HG03108 (cell line): ENCODE results near the gene C10orf120.

Experiments
- ATAC-seq: cut with Tn5 transposase; IDR thresholded peaks from one replicate; pipeline ENCODE4 v1.9.1; 2021; ENCODE audit warnings: moderate library complexity; ENCODE audit not compliant: unreplicated experiment

Gene C10orf120

DNA sequence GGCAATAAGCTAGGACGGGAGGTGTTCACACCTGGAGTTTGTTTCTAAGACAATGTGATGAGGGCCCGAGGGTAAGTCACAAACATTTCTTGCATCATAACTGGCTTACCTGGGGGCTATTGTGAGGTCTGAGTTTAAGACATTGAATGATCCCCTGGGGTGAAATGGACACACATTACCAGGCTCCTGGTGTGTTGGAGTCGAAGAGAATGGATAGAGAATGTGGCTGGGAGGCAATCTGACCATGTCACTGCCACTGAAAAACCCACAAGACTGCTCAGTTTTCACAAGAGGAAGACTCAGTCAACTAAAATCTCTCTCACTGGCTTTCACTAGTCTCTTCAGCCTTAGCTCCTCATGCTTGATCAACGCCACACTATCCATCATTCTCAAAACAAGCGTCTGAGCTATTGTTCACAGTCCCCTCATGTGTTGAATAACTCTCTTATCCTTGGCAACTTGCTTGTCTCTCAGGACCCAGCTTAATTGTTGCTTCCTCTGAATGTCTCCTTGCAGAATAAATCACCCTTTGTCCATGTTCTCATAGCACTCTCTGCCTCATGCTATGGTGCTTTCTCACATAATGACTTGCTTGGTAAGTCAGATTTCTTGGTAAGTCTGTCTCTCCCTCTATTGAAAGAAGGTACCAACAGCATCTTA is at the start of gene C10orf120:
C10orf120 (minus strand) TSS at position 51 of the 660 bp plus-strand sequence. CDS start 56 bp downstream, outside the sequence.
- ATAC-seq, result no peak

DNA sequence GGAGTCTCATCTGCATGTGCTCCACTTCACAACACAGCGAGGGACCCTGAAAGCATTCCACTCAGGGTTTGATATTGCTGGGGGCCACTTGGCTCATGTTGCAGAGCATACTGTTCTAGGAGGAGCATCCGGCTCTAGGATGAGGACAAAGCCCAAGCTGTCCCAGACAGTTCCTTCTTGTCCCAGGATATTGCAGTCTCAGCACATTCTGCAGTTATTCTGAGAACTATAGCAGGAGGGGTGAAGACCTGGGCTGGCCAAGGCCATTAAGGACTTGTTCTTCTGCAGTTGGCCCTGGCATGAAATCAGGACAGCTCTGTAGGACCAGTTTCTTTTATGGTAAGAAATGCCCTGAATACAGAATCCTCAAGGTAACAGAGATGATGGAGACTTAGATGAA is 48.9 kb upstream of the C10orf120 start:
- ATAC-seq, result no peak

DNA sequence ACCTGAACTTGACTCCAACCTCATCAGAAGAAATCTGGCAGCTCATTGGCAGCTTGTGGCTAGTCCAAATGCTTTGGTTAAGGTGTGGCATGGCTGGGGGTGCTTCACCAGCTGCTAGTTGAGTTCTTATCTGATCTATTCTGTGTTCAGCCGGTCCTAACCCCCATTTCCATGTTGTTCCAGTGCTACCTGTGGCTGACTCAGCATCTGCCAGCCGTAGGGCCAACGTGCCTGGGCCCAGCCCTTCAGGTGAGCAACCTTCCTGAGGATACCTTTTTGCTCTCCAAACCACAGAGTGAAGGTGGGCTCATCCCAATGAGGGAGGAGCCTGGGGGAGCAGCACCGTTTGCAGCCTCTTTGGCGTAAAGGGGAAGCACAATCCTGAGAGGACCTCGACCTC is 46.8 kb upstream of the C10orf120 start:
- ATAC-seq, result no peak

DNA sequence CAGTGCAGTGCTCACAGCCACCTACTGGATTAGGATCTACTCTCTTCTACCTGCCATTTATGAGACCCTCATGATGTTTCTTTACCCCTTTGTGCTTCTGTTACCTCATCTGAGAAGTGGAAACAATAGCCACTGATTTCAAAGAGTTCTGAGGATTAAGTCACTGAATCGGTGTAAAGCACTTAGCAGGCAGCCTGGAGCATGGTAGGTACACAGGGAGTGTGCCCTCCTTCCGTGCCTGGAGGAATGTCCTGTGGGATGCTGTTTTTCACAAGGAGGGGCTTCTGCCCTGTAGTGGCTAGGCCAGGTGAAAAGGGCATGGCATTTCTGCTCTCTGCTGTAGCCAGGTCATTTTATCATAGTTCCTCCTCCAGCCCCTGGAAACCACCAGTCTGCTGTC is 44.6 kb upstream of the C10orf120 start:
- no peak for ATAC-seq

DNA sequence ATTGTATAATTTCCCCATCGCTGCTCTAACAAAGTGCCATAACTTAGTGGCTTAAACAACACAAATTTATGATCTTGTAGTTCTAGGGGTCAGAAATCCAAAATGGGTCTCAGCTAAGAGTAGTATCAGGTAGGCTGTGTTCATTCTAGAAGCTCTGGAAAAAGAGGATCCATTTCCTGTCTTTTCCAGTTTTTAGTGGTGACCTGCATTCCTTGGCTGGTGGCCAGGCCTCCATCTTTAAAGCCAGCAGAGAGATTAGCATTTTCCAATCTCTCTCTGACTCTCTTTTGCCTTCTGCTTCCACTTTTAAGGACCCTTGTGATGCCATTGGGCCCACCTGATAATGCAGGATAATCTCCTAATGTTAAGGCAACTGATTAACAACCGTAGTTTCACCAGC is 41.0 kb upstream of the C10orf120 start:
- no peak for ATAC-seq

DNA sequence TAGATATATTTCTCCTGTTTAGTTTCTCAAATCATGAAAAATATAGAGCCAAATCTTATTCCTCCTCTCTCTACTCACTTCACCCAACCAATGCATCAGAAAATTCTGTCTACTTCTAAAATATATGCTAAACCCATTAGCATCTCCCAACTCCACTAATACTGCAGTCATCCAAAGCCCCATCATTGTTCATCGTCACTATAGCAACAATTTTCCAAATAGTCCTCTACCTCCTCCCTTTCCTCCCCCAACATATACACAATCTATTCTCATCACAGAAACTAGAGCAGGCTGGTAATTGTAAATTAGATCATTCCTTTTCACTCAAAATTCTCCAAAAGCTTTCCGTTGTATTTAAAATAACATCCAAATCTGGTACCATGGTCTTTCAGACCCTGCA is 38.4 kb upstream of the C10orf120 start:
- ATAC-seq, result no peak

DNA sequence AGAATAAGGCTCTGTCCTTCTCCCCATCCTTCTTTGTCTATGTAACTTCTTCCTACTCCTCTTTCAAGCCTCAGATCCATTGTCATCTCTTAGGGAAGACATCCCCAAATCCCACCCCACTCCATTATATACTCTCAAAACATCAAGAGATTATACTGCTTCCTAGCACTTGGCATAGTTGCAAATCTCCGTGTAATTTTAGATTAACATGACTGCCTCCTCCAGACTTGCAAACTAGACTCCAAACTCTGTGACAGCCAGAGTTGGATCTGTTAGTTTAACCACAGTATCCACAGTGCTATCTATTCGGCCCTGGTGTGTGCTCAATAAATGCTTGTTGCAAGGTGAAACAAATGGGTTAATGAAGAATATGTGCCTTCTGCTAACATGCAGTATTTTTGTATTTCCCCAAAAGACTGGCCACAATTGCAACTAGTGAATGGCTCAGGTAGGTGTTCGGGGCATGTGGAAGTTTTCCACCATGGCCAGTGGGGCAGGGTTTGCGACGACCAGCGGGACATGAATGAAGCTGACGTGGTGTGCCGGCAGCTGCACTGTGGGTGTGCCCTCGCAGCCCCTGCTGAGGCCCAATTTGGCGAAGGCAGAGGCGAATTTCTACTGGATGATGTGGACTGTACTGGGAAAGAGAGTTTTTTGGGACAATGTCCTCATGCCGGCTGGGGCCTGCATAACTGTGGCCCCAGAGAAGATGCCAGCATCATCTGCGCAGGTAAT is 34.5 kb upstream of the C10orf120 start:
- ATAC-seq, result no peak

DNA sequence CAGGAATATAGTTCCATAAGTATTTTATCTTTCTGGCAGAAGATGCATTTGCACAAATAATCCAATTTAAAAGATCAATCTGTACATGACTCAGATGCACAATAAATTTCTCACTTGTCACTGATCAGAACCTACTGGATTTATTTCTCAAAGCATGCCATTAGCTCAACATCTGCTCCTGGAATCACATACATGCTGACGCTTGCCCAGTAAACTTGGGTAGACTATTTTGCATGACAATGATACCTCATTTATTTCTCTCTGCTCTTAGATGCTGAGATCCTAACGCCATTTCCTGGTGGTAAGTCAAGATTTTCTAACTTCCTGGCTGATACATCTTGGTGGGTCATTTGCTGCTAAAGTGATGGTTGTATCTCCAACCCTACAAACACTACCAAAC is 33.8 kb upstream of the C10orf120 start:
- no peak for ATAC-seq

DNA sequence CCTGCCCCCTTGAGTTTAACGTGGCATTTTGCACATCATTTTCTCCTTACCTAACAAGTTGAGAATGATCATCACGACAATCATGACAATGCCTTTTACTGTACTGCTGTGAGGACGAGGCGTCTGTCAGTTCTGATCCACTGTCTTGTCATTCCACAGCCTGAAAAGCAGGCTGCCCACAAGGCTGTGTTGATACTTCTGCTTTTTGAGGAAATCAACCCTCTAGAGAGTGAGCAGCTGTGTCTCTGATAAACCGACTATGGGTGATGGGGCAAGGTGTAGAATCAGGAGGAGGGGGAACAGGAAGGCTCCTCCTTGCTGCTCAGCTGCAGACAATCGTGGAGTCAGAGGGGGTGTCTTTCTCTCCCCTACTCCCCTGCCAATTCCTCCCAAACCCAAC is 30.6 kb upstream of the C10orf120 start:
- no peak for ATAC-seq

DNA sequence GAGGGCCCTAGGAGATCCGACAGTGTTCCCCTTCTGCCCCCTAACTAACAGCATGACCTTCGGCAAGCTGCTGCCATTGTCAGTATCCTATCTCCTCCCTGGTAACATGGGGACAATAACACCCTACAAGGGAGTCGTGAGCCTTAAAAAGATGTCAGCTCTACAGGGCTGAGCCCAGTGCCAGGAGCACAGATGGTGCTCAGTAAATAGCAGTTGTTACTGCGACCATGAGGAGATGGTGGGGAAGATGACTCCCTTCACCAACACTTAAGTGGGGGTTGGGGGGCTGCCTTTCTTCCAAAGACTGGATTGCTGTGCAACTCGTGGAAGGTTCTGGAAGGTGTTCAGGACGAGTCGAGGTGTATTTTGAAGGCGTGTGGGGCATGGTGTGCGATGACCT is 29.5 kb upstream of the C10orf120 start:
- no peak for ATAC-seq

DNA sequence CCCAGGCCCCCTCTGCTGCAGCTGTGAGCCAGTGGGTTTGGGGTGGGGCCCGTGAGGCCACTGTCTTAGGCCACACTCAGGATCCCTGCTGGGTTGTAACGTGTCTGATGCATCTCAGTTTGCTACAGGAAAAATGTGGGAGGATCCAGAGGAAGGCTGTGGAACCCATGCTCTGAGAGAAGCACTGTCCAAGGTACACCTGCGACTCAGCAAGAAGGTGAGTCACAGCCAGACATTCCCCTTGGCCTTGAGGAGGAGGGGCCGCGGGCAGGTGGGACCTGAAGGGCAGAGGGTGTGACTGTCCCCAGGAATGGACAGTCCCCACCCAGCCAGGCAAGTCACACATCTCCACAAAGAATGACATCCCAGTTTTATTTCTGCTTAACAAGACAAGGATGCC is 27.8 kb upstream of the C10orf120 start:
- no peak for ATAC-seq

DNA sequence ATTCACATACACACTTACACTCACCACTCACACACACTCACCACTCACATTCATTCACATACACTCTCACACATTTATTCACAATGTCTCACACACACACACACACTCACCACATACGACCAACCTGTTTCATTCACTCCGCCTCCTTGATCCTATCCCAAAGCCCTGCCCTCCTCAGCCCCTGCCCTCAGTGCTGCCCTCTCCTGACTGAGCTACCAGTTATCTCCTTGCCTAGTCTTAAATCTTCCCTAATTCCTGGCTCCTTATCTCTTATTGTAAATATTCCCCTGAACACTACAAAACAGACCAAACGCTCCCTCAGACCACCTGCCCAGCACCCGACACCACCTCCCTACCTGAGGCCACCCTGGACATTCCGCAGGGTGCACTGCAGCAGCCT is 26.1 kb upstream of the C10orf120 start:
- no peak for ATAC-seq

DNA sequence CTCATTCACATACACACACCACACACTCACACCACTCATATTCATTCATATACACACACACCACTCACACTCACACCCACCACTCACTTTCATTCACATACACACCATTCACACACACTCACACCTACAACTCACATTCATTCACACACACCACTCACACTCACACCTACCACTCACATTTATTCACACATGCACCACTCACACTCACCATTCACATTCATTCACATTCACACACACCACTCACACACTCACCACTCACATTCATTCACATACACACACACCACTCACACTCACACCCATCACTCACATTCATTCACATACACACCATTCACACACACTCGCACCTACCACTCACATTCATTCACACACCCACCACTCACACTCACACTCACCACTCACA is 25.4 kb upstream of the C10orf120 start:
- ATAC-seq, result no peak

DNA sequence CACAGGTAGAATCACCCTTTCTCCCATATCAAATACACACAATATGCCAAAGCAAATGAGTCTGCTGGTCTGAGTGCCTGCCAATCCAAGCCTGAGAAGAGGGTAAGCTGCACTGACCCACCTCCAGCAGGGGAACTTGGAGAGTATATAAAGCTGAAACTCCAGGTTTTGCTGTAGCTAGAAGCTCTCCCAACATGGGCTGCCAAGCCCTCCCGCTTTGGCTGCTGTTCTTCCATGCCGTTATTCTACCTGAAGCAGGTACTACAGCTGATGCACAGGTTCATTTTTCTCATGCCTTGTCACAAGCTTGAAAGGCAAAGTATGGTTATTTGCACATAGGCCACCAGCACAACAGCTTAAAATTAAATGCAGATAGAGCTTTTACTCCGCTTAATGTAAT is 21.5 kb upstream of the C10orf120 start:
- ATAC-seq, result no peak

DNA sequence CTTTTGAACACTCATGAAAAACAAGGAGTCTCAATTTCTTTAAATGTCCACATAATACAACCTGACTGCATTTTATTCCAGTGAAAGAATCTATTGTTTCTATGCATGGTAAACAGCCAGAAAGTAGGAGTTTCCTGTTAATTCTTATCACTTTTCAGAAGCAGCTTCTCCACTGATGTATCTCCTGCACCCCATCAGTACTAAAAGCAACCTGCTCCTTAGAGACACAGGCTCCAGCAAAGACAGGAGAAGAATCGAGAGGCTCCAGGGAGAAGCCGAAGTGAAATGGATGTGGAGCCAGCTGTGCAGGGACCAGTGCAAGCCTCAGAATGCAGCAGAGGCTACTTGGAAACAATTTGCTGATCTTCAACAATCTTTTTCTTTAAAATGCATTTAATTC is 16.4 kb upstream of the C10orf120 start:
- no peak for ATAC-seq

DNA sequence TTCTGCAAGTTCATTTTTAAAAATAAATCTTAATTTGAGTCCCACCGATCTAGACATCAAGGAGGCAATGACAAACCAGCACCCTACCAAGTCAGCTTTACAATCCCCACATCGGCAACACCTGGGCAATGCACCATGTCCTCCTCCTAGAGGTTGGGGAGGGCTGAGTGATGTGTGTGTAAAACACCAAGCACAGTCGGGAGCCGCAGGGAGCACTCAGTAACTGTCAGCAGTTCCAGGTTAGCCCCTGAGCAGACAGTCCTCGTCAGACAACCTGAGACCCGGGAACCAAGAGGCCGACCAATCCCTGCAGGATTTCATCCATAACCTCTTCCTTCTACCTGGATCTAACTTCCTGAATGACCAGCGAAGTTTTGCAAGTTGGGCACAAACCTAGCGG is 15.9 kb upstream of the C10orf120 start:
- ATAC-seq, result no peak

DNA sequence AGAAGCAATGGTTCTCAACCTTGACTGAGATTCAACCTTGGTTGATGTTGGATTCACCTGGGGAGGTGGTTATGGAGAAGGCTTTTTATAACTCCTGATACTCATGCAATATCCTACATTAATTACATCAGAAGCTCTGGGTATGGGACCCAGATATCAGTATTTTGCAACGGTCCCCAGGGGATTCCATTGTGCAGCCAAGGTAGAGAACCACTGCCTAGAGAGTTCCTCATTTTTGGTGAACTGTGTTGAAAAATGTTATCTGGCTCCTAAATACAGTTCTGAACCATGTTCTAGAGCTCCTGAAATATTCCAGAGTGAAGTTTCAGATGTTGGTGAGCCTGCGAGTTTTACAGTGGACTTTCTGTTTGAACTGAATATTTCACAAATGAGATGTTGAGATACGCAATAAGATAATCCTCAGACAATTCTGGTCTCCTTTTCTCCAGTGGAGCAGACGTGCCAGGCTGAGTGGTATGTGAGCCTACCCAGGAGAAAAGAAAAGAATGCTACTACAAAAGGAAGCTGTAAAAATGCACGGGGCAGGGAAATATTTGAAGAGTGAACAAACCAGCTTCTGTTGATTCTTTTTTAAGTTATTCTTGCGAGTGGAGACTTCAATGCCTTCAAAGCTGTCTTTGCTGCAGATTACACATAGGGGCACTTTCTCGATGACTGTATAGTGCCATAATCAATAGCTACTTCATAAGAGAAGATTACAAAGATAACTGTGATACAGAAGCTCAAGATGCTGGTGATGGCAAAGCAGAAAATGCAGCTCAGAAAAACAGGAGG is 13.6 kb upstream of the C10orf120 start:
- no peak for ATAC-seq

DNA sequence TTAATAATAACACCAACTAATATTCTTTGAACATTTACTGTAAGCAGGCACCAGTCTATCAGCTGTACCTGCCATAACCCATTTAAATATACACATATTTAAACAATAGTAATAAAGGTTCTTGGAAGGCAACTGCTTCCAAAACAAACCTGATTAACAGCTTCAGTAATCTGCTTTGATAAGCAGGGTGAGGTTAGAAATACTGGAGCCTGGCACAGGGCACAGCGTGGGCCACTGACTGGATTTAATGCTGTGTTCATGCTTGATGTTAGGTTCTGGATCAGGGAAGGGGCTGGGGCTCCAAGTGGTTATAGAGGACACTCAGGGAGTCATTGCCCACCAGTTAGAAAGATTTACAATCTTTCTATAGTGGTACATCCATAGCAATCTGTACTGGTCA is 10.9 kb upstream of the C10orf120 start:
- ATAC-seq, result no peak

DNA sequence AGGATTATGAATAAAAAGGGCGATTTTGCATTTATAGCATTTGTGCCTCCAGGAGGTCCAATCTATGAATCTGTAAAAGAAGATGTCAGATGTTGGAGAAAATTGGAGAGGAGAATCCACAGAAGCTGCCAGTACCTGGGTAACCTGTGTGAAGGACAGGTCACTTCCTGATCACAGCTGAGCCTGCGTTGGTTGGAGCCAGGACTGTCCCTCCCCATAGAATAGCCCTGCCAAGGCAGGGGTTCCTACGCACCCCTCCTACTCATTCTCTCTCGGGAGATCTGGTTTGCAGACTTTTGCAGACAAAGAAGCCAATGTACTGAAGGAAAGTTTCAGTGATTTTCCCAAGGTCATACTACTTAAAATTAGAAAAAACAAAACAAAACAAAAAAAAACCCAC is 10.3 kb upstream of the C10orf120 start:
- ATAC-seq, result no peak

DNA sequence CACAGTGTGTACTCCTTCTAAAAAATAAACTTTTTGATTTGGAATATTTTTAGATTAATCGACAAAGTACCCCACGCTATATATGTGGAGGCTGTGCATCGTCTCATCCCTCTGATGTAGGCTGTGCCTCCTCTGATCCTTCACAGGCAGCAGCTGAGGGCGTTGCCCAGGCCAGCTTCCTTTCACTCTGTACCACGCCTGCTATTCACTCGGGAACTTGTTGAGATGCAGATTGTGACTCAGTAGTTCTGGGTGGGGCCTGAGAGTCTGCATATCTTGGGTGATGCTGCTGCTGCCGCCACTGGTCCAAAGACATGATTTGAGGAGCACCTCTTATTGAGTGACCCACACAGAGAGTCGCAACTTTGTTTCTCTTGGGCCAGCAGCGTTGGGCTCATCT is 7.9 kb upstream of the C10orf120 start:
- no peak for ATAC-seq

DNA sequence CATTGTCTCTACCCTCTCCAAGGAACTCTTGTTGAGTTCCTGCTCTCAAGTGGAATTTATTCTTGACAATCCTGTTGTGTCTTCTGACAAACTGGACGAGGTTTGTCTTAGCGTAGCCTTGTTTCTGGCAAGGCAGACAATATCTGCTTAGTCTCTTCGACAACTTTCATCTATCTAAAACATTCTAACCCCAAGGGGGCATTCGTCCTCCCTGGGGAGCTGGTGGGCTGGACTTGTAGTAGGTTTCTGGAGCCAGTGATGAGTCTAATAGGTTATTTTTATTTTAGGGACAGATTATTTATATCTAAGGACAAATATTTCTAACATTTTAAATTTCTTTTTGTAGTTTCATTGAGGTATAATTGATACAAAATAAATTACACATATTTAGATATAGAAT is 7.3 kb upstream of the C10orf120 start:
- ATAC-seq, result no peak

DNA sequence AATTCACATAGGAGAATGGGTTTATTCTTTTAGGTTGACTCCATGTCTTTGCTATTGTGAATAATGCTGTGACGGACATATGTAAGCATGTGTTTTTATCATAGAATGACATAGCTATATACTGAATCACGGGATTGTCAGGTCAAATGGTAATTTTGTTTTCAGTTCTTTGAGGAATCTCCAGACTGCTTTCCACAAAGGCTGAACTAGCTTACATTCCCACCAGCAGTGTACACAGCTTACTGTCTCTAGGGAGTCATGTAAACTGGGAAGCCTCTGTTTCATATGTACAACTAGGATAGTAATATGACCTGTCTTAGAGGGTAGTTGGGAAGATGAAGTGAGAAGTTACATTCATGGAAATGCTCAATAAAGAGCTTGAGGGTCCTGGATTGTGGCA is 6.8 kb upstream of the C10orf120 start:
- no peak for ATAC-seq
